HEK293 (cell line): ENCODE data around the gene S100PBP.

Experiments used
- CTCF ChIA-PET: fragments of 350-600 bp; formaldehyde crosslinking; extraction: SDS; loops from one replicate; lab custom pipeline; 2021; ENCODE audit warnings: antibody characterized with exemption; lab: Yijun Ruan, JAX
- POLR2A ChIA-PET: fragments of 300-600 bp; formaldehyde crosslinking; extraction: SDS; loops from one replicate; lab custom pipeline; 2020; ENCODE audit warnings: antibody characterized with exemption, inconsistent platforms; lab: Yijun Ruan, JAX
- H3K27ac ChIP-seq: fragments of 200-500 bp; sonication (Bioruptor generic); 2 replicates; pipeline ENCODE4 v1.5.1; 2014; ENCODE audit warnings: low read depth, low read length, control low read depth, inconsistent platforms; ENCODE audit errors: extremely low read depth
- H3K36me3 ChIP-seq, 2 experiments: fragments of 200-500 bp in 1 of 2; sonication (Bioruptor generic) in 1 of 2; 1 replicate in 1 of 2; 2 replicates in 1 of 2; pipeline ENCODE4 v1.5.1; 2014 to 2017; ENCODE audit warnings: inconsistent platforms in 2 of 2, low read length in 2 of 2; ENCODE audit not compliant: control insufficient read depth in 2 of 2, insufficient read depth in 1 of 2
- H3K4me1 ChIP-seq: fragments of 200-500 bp; sonication (Bioruptor generic); 2 replicates; pipeline ENCODE4 v1.5.1; 2014; ENCODE audit warnings: mild to moderate bottlenecking, low read length, inconsistent platforms; ENCODE audit not compliant: control insufficient read depth, insufficient read depth
- H3K4me3 ChIP-seq: 2 replicates; pipeline ENCODE4 v1.5.1; 2011; ENCODE audit warnings: low read depth, mild to moderate bottlenecking, control low read depth, low read length, moderate library complexity
- H3K9me3 ChIP-seq: fragments of 200-500 bp; sonication (Bioruptor generic); 2 replicates; pipeline ENCODE4 v1.5.1; 2014; ENCODE audit warnings: low read depth, low read length, inconsistent platforms; ENCODE audit not compliant: control insufficient read depth, insufficient read depth
- ATF2 ChIP-seq: fragments of 450-650 bp; formaldehyde crosslinking; IDR thresholded peaks from 2 replicates; pipeline ENCODE4 v1.5.1; 2016; ENCODE audit warnings: missing biosample characterization, missing genetic modification characterization, low read depth
- CTCF ChIP-seq: fragments of 450-650 bp; formaldehyde crosslinking; IDR thresholded peaks from 2 replicates; pipeline ENCODE4 v1.5.1; 2016; ENCODE audit warnings: missing biosample characterization, missing genetic modification characterization
- INSM2 ChIP-seq: fragments of 450-650 bp; formaldehyde crosslinking; IDR thresholded peaks from 2 replicates; pipeline ENCODE4 v1.5.1; 2016; ENCODE audit warnings: missing biosample characterization, missing genetic modification characterization
- PBX3 ChIP-seq: sonication (generic); formaldehyde crosslinking; IDR thresholded peaks from 2 replicates; pipeline ENCODE4 v1.8.1; 2022; ENCODE audit warnings: mild to moderate bottlenecking, moderate library complexity, missing genetic modification reagents
- PRDM1 ChIP-seq: fragments of 450-650 bp; formaldehyde crosslinking; IDR thresholded peaks from 2 replicates; pipeline ENCODE4; 2016; ENCODE audit warnings: missing biosample characterization, missing genetic modification characterization
- PRDM10 ChIP-seq: fragments of 450-650 bp; formaldehyde crosslinking; IDR thresholded peaks from 2 replicates; pipeline ENCODE4 v1.5.1; 2016; ENCODE audit warnings: missing biosample characterization, missing genetic modification characterization
- SALL2 ChIP-seq: fragments of 450-650 bp; formaldehyde crosslinking; IDR thresholded peaks from 2 replicates; pipeline ENCODE4 v1.5.0; 2017; ENCODE audit warnings: missing biosample characterization, mild to moderate bottlenecking, missing genetic modification characterization, borderline replicate concordance
- ZBTB26 ChIP-seq: fragments of 450-650 bp; formaldehyde crosslinking; optimal IDR thresholded peaks from 2 replicates; pipeline ENCODE3; 2016; ENCODE audit warnings: missing biosample characterization, mild to moderate bottlenecking, missing genetic modification characterization
- ZNF121 ChIP-seq: fragments of 450-650 bp; formaldehyde crosslinking; IDR thresholded peaks from 2 replicates; pipeline ENCODE4 v1.5.1; 2016; ENCODE audit warnings: missing biosample characterization, missing genetic modification characterization
- ZNF132 ChIP-seq: fragments of 450-650 bp; formaldehyde crosslinking; IDR thresholded peaks from 2 replicates; pipeline ENCODE4 v1.5.1; 2017; ENCODE audit warnings: missing biosample characterization, missing genetic modification characterization, borderline replicate concordance
- ZNF549 ChIP-seq: fragments of 450-650 bp; IDR thresholded peaks from 2 replicates; pipeline ENCODE4 v1.5.1; 2018; ENCODE audit warnings: missing biosample characterization, missing genetic modification characterization, mild to moderate bottlenecking, inconsistent platforms, moderate library complexity
- ZNF664 ChIP-seq: fragments of 450-650 bp; formaldehyde crosslinking; IDR thresholded peaks from 2 replicates; pipeline ENCODE4 v1.5.1; 2016; ENCODE audit warnings: missing biosample characterization, missing genetic modification characterization
- ZNF677 ChIP-seq: fragments of 450-650 bp; IDR thresholded peaks from 2 replicates; pipeline ENCODE4 v1.5.0; 2018; ENCODE audit warnings: missing biosample characterization, mild to moderate bottlenecking, missing genetic modification characterization, moderate library complexity

The S100PBP gene

GRCh38 chr1:32864375-32865019, 47.0 kb downstream of the S100PBP start:
- POLR2A ChIA-PET: no interaction called here
- Histone ChIP-seq H3K4me3 (no peak overlapping the region), H3K9me3 (no peaks in the 10 kb centered on the region), H3K36me3 (peaks cover 0 to 61% of the 10 kb centered on the region in 2 experiments; a peak in 1 of 3 replicates), H3K27ac (no peak overlapping the region), H3K4me1 (no peaks in the 10 kb centered on the region)
- TF ChIP-seq ZNF677 (tag by site-specific recombination) (no peak), PRDM10 (tag by site-specific recombination) (peak; percentile 92), ATF2 (peak; percentile 60), CTCF (tag by site-specific recombination) (no peak)
- CTCF ChIA-PET: interaction anchor here (0.7 to 2.0 kb wide), 2 partner anchors 8 to 1295 kb away, joined by 5 to 6 read pairs; no protein-coding TSS in a partner anchor

GRCh38 chr1:32865639-32866405, 48.4 kb downstream of the S100PBP start:
- Histone ChIP-seq H3K4me3 (no peak overlapping the region), H3K4me1 (no peaks in the 10 kb centered on the region), H3K36me3 (peaks cover 0 to 51% of the 10 kb centered on the region in 2 experiments; a peak in 1 of 3 replicates), H3K9me3 (no peaks in the 10 kb centered on the region), H3K27ac (no peak overlapping the region)
- TF ChIP-seq ZNF132 (tag by site-specific recombination) (no peak), ZNF549 (no peak), ZBTB26 (no peak), INSM2 (tag by site-specific recombination) (no peak), ZNF121 (tag by site-specific recombination) (no peak), PRDM1 (tag by site-specific recombination) (no peak), PBX3 (CRISPR knock-in tag) (no peak), SALL2 (tag by site-specific recombination) (no peak), ZNF664 (tag by site-specific recombination) (peak; percentile 96)
- TF ChIP-seq, all 188 proteins: peak for 1
- ChIA-PET POLR2A (no interaction called here), CTCF (interaction anchor here (0.7 to 0.8 kb wide), 3 partner anchors 8 to 1294 kb away, joined by 4 to 6 read pairs (median 5); no protein-coding TSS in a partner anchor)
